KMS-11 (cell line): ENCODE data around the gene GOLGA6L2.

ENCODE experiments used
- H2AFZ ChIP-seq: fragments of 200-600 bp; sonication (generic); 2 replicates; pipeline ENCODE4 v1.6.1; 2016; ENCODE audit warnings: antibody characterized with exemption, mixed run types, low read depth
- H3K27ac ChIP-seq: fragments of 200-600 bp; sonication (generic); 2 replicates; pipeline ENCODE4 v1.6.1; 2016; ENCODE audit warnings: mild to moderate bottlenecking, mixed run types
- H3K27me3 ChIP-seq: fragments of 200-600 bp; sonication (generic); 2 replicates; pipeline ENCODE4 v1.6.1; 2017; ENCODE audit warnings: mild to moderate bottlenecking, low read depth, mixed run types, moderate library complexity; ENCODE audit not compliant: insufficient read depth
- H3K36me3 ChIP-seq: fragments of 200-600 bp; sonication (generic); 2 replicates; pipeline ENCODE4 v1.6.1; 2017; ENCODE audit warnings: mild to moderate bottlenecking, mixed run types; ENCODE audit not compliant: insufficient read depth
- H3K4me1 ChIP-seq: fragments of 200-600 bp; sonication (generic); 2 replicates; pipeline ENCODE4 v1.6.1; 2016; ENCODE audit warnings: mild to moderate bottlenecking, low read depth, mixed run types; ENCODE audit not compliant: poor library complexity, severe bottlenecking
- H3K4me2 ChIP-seq: fragments of 200-600 bp; sonication (generic); 2 replicates; pipeline ENCODE4 v1.7.0; 2016; ENCODE audit warnings: mild to moderate bottlenecking, mixed run types
- H3K4me3 ChIP-seq: fragments of 200-600 bp; sonication (generic); IDR thresholded peaks from 2 replicates; pipeline ENCODE4 v1.6.1; 2017; ENCODE audit warnings: low read depth, low read length, mixed read lengths; ENCODE audit not compliant: insufficient read depth
- H3K79me2 ChIP-seq: fragments of 200-600 bp; sonication (generic); 2 replicates; pipeline ENCODE4 v1.6.1; 2016; ENCODE audit warnings: low read depth, mixed run types; ENCODE audit not compliant: insufficient read depth
- H3K9ac ChIP-seq: fragments of 200-600 bp; sonication (generic); 2 replicates; pipeline ENCODE4 v1.6.1; 2016; ENCODE audit warnings: mild to moderate bottlenecking, mixed run types
- H4K20me1 ChIP-seq: fragments of 200-600 bp; sonication (generic); 2 replicates; pipeline ENCODE4 v1.6.1; 2016; ENCODE audit warnings: mild to moderate bottlenecking, mixed run types; ENCODE audit not compliant: insufficient read depth
- TF ChIP-seq, protein P1 (sequence below): fragments of 200-600 bp; sonication (generic); conservative IDR thresholded peaks from 2 replicates; pipeline ENCODE4 v1.6.1; 2017; ENCODE audit warnings: low read depth, mild to moderate bottlenecking, antibody characterized with exemption, low read length, moderate library complexity, mixed read lengths

Gene GOLGA6L2

DNA sequence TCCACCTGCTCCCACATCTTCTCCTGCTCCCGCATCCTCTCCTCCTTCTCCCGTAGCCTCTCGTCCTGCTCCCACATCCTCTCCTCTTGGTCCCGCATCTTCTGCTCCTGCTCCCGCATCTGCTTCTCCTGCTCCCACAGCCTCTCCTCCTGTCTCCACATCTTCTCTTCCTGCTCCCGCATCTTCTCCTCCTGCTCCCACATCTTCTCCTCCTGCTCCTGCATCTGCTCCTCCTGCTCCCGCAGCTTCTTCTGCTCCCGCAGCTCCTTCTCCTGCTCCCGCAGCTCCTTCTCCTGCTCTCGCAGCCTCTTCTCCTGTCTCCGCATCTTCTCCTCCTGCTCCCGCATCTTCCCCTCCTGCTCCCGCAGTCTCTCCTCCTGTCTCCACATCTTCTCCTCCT, 5.8 kb downstream of the GOLGA6L2 start:
- no peaks in the 10 kb centered on the region for H4K20me1 ChIP-seq
- no peaks in the 10 kb centered on the region for H3K36me3 ChIP-seq
- H3K9ac ChIP-seq, result no peak overlapping the region
- no peak overlapping the region for H3K4me2 ChIP-seq
- no peak overlapping the region for H2AFZ ChIP-seq
- H3K4me1 ChIP-seq, result peaks cover 11% of the 10 kb centered on the region
- TF ChIP-seq, protein P1, sequence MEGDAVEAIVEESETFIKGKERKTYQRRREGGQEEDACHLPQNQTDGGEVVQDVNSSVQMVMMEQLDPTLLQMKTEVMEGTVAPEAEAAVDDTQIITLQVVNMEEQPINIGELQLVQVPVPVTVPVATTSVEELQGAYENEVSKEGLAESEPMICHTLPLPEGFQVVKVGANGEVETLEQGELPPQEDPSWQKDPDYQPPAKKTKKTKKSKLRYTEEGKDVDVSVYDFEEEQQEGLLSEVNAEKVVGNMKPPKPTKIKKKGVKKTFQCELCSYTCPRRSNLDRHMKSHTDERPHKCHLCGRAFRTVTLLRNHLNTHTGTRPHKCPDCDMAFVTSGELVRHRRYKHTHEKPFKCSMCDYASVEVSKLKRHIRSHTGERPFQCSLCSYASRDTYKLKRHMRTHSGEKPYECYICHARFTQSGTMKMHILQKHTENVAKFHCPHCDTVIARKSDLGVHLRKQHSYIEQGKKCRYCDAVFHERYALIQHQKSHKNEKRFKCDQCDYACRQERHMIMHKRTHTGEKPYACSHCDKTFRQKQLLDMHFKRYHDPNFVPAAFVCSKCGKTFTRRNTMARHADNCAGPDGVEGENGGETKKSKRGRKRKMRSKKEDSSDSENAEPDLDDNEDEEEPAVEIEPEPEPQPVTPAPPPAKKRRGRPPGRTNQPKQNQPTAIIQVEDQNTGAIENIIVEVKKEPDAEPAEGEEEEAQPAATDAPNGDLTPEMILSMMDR, result no peak
- H3K27ac ChIP-seq, result no peak overlapping the region
- no peak overlapping the region for H3K4me3 ChIP-seq
- H3K79me2 ChIP-seq, result no peaks in the 10 kb centered on the region
- H3K27me3 ChIP-seq, result peaks cover 4% of the 10 kb centered on the region; the same call in 1 of the 2 replicates

DNA sequence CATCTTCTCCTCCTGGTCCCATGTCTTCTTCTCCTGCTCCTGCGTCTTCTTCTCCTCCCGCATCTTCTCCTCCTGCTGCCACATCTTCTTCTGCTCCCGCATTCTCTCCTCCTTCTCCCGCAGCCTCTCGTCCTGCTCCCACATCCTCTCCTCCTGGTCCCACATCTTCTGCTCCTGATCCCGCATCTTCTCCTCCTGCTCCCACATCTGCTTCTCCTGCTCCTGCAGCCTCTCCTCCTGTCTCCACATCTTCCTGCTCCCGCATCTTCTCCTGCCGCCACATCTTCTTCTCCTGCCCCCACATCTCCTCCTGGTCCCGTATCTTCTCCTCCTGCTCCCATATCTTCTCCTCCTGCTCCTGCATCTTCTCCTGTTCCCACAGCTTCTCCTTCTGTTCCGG, 6.4 kb downstream of the GOLGA6L2 start:
- Histone ChIP-seq H3K79me2 (no peaks in the 10 kb centered on the region), H3K27me3 (peaks cover 4% of the 10 kb centered on the region; the same call in 1 of the 2 replicates), H3K36me3 (no peaks in the 10 kb centered on the region), H3K4me1 (peaks cover 11% of the 10 kb centered on the region), H2AFZ (no peak overlapping the region), H3K4me2 (no peak overlapping the region), H4K20me1 (no peaks in the 10 kb centered on the region), H3K27ac (no peak overlapping the region), H3K4me3 (no peak overlapping the region), H3K9ac (no peak overlapping the region)
- TF ChIP-seq, protein P1, result no peak

DNA sequence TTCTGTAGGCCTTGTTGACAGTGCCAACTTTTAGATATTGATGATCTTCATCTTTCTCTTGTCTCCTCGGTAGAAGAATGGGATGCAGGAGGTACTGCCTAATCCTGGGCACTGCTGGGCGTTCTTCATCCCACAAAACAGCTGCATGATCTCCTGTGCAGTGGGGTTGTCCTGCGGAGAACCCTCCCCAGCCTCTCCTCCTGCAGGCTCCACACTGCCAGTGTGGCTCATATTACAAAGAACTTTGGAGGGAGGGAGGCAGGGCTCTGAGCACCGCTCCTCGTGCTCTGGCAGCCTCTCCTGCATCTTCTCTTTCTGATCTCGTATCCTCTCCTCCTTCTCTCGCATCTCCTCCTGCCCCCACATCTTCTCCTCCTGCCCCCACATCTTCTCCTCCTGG, 7.5 kb downstream of the GOLGA6L2 start:
- H3K36me3 ChIP-seq, result no peaks in the 10 kb centered on the region
- no peak overlapping the region for H3K4me3 ChIP-seq
- TF ChIP-seq, protein P1, result no peak
- H4K20me1 ChIP-seq, result no peaks in the 10 kb centered on the region
- H3K27ac ChIP-seq, result no peak overlapping the region
- no peak overlapping the region for H2AFZ ChIP-seq
- peaks cover 4% of the 10 kb centered on the region; the same call in 1 of the 2 replicates for H3K27me3 ChIP-seq
- no peak overlapping the region for H3K9ac ChIP-seq
- no peaks in the 10 kb centered on the region for H3K79me2 ChIP-seq
- no peak overlapping the region; the same call in 1 of the 2 replicates for H3K4me2 ChIP-seq
- H3K4me1 ChIP-seq, result peaks cover 14% of the 10 kb centered on the region

DNA sequence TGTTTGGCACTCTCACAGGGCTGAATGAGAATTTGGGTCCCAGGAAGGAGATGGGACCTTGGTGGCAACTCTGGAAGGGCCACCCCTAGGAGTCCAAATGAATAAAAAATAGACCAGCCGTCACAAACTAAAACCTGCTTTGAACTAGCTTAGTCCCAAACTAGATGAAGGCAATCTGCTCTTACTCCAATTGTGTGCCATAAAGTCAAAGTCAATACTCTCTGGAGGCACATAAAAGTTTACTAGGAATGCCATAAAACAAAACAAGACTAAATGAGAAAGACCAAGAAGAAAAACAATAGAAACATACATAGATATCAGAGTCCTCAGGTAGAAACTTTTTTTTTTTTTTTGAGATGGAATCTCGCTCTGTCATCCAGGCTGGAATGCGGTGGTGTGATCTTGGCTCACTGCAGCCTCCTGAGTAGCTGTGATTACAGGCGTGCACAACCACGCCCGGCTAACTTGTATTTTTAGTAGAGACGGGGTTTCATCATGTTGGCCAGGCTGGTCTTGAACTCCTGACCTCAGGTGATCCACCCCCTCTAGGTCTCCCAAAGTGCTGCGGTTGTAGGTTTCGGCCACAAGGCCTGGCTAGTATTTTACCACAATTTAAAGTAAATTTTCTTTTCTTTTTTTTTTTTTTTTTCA, 8.1 kb downstream of the GOLGA6L2 start:
- no peaks in the 10 kb centered on the region for H3K36me3 ChIP-seq

More for the DNA sequence above, 8.1 kb downstream of the GOLGA6L2 start:
- no peak overlapping the region for H3K4me3 ChIP-seq
- no peaks in the 10 kb centered on the region for H3K79me2 ChIP-seq
- TF ChIP-seq, protein P1, result no peak
- no peak overlapping the region for H2AFZ ChIP-seq
- H3K27me3 ChIP-seq, result peaks cover 4% of the 10 kb centered on the region; the same call in 1 of the 2 replicates
- no peak overlapping the region for H3K9ac ChIP-seq
- H3K4me1 ChIP-seq, result peaks cover 18% of the 10 kb centered on the region
- no peak overlapping the region for H3K27ac ChIP-seq
- no peaks in the 10 kb centered on the region for H4K20me1 ChIP-seq
- peak overlapping the region; percentile 21; the same call in 1 of the 2 replicates for H3K4me2 ChIP-seq
